Breast epithelium (tissue), 3 donors: ENCODE data around the gene LBX2.

Source experiments
- POLR2A ChIP-seq: fragments of 450-650 bp; IDR thresholded peaks from one replicate; pipeline ENCODE4 v1.6.1; 2016; ENCODE audit warnings: antibody characterized with exemption, mild to moderate bottlenecking, moderate library complexity
- POLR2AphosphoS5 ChIP-seq, 3 donors: sonication (generic); formaldehyde crosslinking; IDR thresholded peaks; one replicate each; pipeline ENCODE4 v1.6.1; 2017; ENCODE audit warnings: antibody characterized with exemption in 3 of 3
- TF ChIP-seq, protein P1 (sequence below), 3 donors: fragments of 450-650 bp; IDR thresholded peaks; one replicate each; pipeline ENCODE4 v1.5.1; 2016 to 2017; ENCODE audit warnings: antibody characterized with exemption in 3 of 3, mild to moderate bottlenecking in 3 of 3, moderate library complexity in 3 of 3

DNA sequence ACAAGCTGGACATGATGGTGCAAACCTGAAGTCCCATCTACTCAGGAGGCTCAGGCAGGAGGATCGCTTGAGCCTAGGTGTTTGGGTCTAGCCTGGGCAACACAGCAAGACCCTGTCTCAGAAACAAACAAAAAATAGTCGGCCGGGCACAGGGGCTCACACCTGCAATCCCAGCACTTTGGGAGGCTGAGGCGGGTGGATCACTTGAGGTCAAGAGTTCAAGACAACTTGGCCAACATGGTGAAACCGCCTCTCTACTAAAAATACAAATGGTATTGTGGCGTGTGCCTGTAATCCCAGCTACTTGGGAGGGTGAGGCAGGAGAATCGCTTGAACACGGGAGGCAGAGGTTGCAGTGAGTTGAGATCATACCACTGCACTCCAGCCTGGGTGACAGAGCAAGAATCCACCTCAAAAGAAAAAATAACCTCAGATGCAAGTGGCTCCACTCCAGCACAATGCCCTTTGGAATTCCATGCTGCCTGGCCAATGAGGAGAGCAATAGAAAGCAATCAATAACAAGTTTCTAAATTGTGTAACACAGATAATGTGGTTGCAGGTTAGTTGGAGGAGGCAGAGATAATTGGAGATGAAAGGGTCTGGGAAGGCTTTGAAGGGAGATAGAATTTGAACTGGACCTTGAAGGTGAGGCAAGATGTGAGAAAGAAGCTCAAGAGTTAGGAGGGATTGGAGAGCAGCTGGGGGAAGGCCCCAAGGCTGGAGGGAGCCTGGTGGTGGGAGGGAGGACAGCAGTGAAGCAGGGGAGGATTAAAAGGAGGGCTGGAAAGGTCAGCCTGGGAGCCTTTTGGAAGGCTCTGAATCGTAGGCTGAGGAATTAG lies 10.5 kb downstream of the LBX2 start:
- TF ChIP-seq, protein P1, sequence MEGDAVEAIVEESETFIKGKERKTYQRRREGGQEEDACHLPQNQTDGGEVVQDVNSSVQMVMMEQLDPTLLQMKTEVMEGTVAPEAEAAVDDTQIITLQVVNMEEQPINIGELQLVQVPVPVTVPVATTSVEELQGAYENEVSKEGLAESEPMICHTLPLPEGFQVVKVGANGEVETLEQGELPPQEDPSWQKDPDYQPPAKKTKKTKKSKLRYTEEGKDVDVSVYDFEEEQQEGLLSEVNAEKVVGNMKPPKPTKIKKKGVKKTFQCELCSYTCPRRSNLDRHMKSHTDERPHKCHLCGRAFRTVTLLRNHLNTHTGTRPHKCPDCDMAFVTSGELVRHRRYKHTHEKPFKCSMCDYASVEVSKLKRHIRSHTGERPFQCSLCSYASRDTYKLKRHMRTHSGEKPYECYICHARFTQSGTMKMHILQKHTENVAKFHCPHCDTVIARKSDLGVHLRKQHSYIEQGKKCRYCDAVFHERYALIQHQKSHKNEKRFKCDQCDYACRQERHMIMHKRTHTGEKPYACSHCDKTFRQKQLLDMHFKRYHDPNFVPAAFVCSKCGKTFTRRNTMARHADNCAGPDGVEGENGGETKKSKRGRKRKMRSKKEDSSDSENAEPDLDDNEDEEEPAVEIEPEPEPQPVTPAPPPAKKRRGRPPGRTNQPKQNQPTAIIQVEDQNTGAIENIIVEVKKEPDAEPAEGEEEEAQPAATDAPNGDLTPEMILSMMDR (IDR thresholded peaks at IDR 0.05): no peak
- TF ChIP-seq POLR2A: no peak
- no peak for TF ChIP-seq POLR2AphosphoS5 (IDR thresholded peaks at IDR 0.05)
